GM12878 (cell line): ENCODE data around the gene DENND1A. TPM values are rescaled to one million over a fixed set of nuclear protein-coding genes. Genes with fewer than 3 reads are reported as not detected.

Experiments used
- ATAC-seq: fragments of 200-7000 bp; cut with Tn5 transposase; 3 replicates; pipeline ENCODE4 v1.9.1; 2020; ENCODE audit warnings: mild to moderate bottlenecking, moderate library complexity
- BruUV-seq: library from RNA; stranded (reverse); fragments of 400-500 nt; replicated peaks from 2 replicates; lab custom pipeline; 2021; lab: Mats Ljungman, UMichigan
- CTCF ChIA-PET: fragments of 300-600 bp; sonication (Branson Sonifier 250); formaldehyde crosslinking; extraction: SDS; loops from one replicate; lab custom pipeline; 2021; ENCODE audit warnings: inconsistent platforms; lab: Yijun Ruan, JAX
- POLR2A ChIA-PET: fragments of 350-600 bp; formaldehyde crosslinking; extraction: SDS; loops from one replicate; lab custom pipeline; 2021; ENCODE audit warnings: inconsistent platforms; lab: Charles Lee
- RAD21 ChIA-PET: fragments of 300-600 bp; sonication (Branson Sonifier 250); formaldehyde crosslinking; loops from one replicate; lab custom pipeline; 2023; ENCODE audit warnings: antibody characterized with exemption; ENCODE audit not compliant: unreplicated experiment; lab: Charles Lee
- SMC1A ChIA-PET: fragments of 300-600 bp; sonication (Branson Sonifier 250); formaldehyde crosslinking; loops from one replicate; lab custom pipeline; 2023; ENCODE audit not compliant: unreplicated experiment, uncharacterized antibody; lab: Charles Lee
- DNase-seq: peaks from one replicate; pipeline ENCODE4 v3.0.0-alpha.2; 2011; ENCODE audit warnings: low read depth, low spot score
- FAIRE-seq: peaks from 3 replicates; lab custom pipeline; 2011; peaks lifted over from hg19 to GRCh38; lab: Jason Lieb, UNC
- H2AFZ ChIP-seq: 2 replicates; pipeline ENCODE4 v1.6.0; 2011; ENCODE audit warnings: low read depth, low read length, control low read depth; ENCODE audit not compliant: control insufficient read depth
- H3K27ac ChIP-seq: 2 replicates; pipeline ENCODE4 v1.5.1; 2011; ENCODE audit warnings: control low read depth; ENCODE audit not compliant: control insufficient read depth, insufficient read depth
- H3K27me3 ChIP-seq, 2 experiments: replicated peaks in 1 of 2; 2 replicates each; pipeline versions ENCODE4 v1.6.0 to v1.6.1; 2011; ENCODE audit warnings: low read length in 1 of 2; ENCODE audit not compliant: control insufficient read depth in 2 of 2, insufficient read depth in 2 of 2
- H3K36me3 ChIP-seq, 2 experiments: 2 replicates each; pipeline ENCODE4 v1.5.1; 2011; ENCODE audit warnings: low read length in 1 of 2; ENCODE audit not compliant: control insufficient read depth in 2 of 2, insufficient read depth in 2 of 2
- H3K4me1 ChIP-seq: 2 replicates; pipeline ENCODE4 v1.6.1; 2011; ENCODE audit warnings: mild to moderate bottlenecking, low read length, moderate library complexity, mixed read lengths; ENCODE audit not compliant: control insufficient read depth, insufficient read depth
- H3K4me2 ChIP-seq: 2 replicates; pipeline ENCODE4 v1.6.0; 2011; ENCODE audit warnings: control low read depth; ENCODE audit not compliant: control insufficient read depth, insufficient read depth
- H3K4me3 ChIP-seq: fragments of 200-600 bp; sonication (generic); 2 replicates; pipeline ENCODE4 v1.5.1; 2016
- H3K79me2 ChIP-seq: 2 replicates; pipeline ENCODE4 v1.6.0; 2011; ENCODE audit warnings: low read length; ENCODE audit not compliant: control insufficient read depth, insufficient read depth
- H3K9ac ChIP-seq: 2 replicates; pipeline ENCODE4 v1.8.0; 2011; ENCODE audit warnings: low read length, control low read depth, mixed read lengths; ENCODE audit not compliant: control insufficient read depth, insufficient read depth
- H3K9me3 ChIP-seq: replicated peaks from 3 replicates; pipeline ENCODE4 v1.5.1; 2011; ENCODE audit warnings: mild to moderate bottlenecking, low read length; ENCODE audit not compliant: control insufficient read depth, insufficient read depth
- H4K20me1 ChIP-seq: 2 replicates; pipeline ENCODE4 v1.6.0; 2011; ENCODE audit not compliant: control insufficient read depth, insufficient read depth
- ATF7 ChIP-seq: fragments of 450-650 bp; IDR thresholded peaks from 2 replicates; pipeline ENCODE4 v1.6.1; 2016; ENCODE audit warnings: low read depth, mild to moderate bottlenecking
- BACH1 ChIP-seq: fragments of 450-650 bp; IDR thresholded peaks from 2 replicates; pipeline ENCODE4 v1.6.1; 2017; ENCODE audit warnings: mild to moderate bottlenecking, borderline replicate concordance
- CBX5 ChIP-seq: sonication (generic); IDR thresholded peaks from 2 replicates; pipeline ENCODE4 v1.6.1; 2016; ENCODE audit warnings: low read depth, moderate library complexity, mild to moderate bottlenecking, inconsistent platforms
- EED ChIP-seq: sonication (generic); IDR thresholded peaks from 2 replicates; pipeline ENCODE4 v1.6.1; 2016; ENCODE audit warnings: antibody characterized with exemption, low read depth
- MEF2B ChIP-seq: fragments of 450-650 bp; IDR thresholded peaks from 2 replicates; pipeline ENCODE4 v1.6.1; 2018; ENCODE audit warnings: mild to moderate bottlenecking, moderate library complexity; ENCODE audit not compliant: partially characterized antibody, poor library complexity, severe bottlenecking
- MYC ChIP-seq: IDR thresholded peaks from 2 replicates; pipeline ENCODE4 v1.6.1; 2011; ENCODE audit warnings: mild to moderate bottlenecking, low read length, moderate library complexity, inconsistent platforms; ENCODE audit not compliant: insufficient read depth, insufficient replicate concordance, insufficient read length, severe bottlenecking
- NFIC ChIP-seq: IDR thresholded peaks from 2 replicates; pipeline ENCODE4 v1.6.1; 2012; ENCODE audit warnings: low read depth, mild to moderate bottlenecking, inconsistent platforms, low read length, moderate library complexity
- NR2F1 ChIP-seq: fragments of 450-650 bp; conservative IDR thresholded peaks from 2 replicates; pipeline ENCODE4 v1.6.1; 2017; ENCODE audit warnings: mild to moderate bottlenecking
- RAD51 ChIP-seq: fragments of 450-650 bp; IDR thresholded peaks from 2 replicates; pipeline ENCODE4 v1.6.1; 2016; ENCODE audit warnings: moderate library complexity, mild to moderate bottlenecking, inconsistent platforms
- SMC3 ChIP-seq: IDR thresholded peaks from 2 replicates; pipeline ENCODE4 v1.6.1; 2011; ENCODE audit warnings: low read length, improper control_type of control experiment, borderline replicate concordance
- WRNIP1 ChIP-seq: IDR thresholded peaks from 2 replicates; pipeline ENCODE4 v1.6.1; 2011; ENCODE audit warnings: low read depth, low read length, improper control_type of control experiment, borderline replicate concordance
- ZNF207 ChIP-seq: fragments of 450-650 bp; IDR thresholded peaks from 2 replicates; pipeline ENCODE4 v1.6.1; 2014; ENCODE audit warnings: antibody characterized with exemption, mild to moderate bottlenecking, borderline replicate concordance
- WGBS: methylation state at CpG from one replicate; pipeline ENCODE4 v1.1.6; 2016; ENCODE audit warnings: low lambda C conversion rate; ENCODE audit not compliant: insufficient replicate concordance, insufficient coverage; ENCODE audit errors: missing lambda C conversion rate; 5-methylcytosine and 5-hydroxymethylcytosine counted together
- in situ Hi-C: fragments of 300-500 bp; cut with MboI; formaldehyde crosslinking; loops from 9 replicates; pipeline ENCODE4 v1.14.3; 2018; ENCODE audit warnings: mixed read lengths
- intact Hi-C: fragments of 100-400 bp; cut with micrococcal nuclease; formaldehyde crosslinking; loops from one replicate; pipeline ENCODE4 v1.14.2; 2022; ENCODE audit not compliant: unreplicated experiment
- polyA plus RNA-seq, 11 experiments: library from polyadenylated mRNA; depleted of rRNA in 4 of 11; unstranded in 6 of 11; stranded (reverse) in 5 of 11; fragments of >200 nt; fragmentation: Nextera tagmentation in 4 of 11; fragmentation: Illumina TruSeq in 1 of 11; extraction: Ambion mirVana in 4 of 11; extraction: Trizol in 1 of 11; gene quantifications; 1 replicate in 1 of 11; 2 replicates in 10 of 11; pipeline versions ENCODE4 v1.2.1 to v1.2.3, GENCODE V29; 2011 to 2016; ENCODE audit warnings: inconsistent platforms in 2 of 11, missing spikeins in 2 of 11, low read depth in 1 of 11
- total RNA-seq, 4 experiments: library from RNA; depleted of rRNA in 3 of 4; stranded (reverse); fragments of >200 nt in 3 of 4; fragmentation: Illumina TruSeq in 1 of 4; extraction: Trizol in 1 of 4; gene quantifications; 2 replicates each; pipeline versions ENCODE4 v1.2.1 to v1.2.3, GENCODE V29; 2013 to 2021
- TF ChIP-seq, protein P1 (sequence below): fragments of 450-650 bp; IDR thresholded peaks from 2 replicates; pipeline ENCODE4 v1.6.1; 2017; ENCODE audit warnings: borderline replicate concordance
- TF ChIP-seq, protein P2 (sequence below): fragments of 450-650 bp; IDR thresholded peaks from 2 replicates; pipeline ENCODE4 v1.6.1; 2016; ENCODE audit warnings: mild to moderate bottlenecking
- TF ChIP-seq, protein P3 (sequence below): fragments of 450-650 bp; IDR thresholded peaks from 2 replicates; pipeline ENCODE4 v1.6.1; 2016; ENCODE audit warnings: mild to moderate bottlenecking, moderate library complexity, borderline replicate concordance

DENND1A gene
- total and polyA plus RNA-seq, 10 of the 15 experiments (the other 5 are each of a cell fraction or from before 2014, with no cell fraction given), result 14.1 to 48.6 (median 35.2) TPM

DNA sequence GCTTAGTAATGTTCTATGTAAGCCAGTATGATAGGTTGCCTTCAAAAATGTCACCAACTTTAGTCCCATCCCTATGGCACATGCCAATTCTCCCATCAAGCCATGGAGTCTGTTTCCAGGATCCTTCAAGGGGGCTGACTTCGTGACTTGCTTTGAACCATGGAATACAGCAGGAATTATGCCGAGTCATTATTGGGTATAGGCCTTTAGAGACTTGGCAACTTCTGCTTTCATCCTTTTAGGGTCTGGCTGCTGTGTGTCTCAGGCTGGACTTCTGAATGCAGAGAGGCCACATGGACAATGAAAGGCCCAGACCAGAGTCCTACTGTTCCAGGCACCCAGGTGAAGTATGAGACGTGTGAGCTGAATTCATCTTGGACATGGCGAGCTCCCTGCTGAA is 109.8 kb downstream of the DENND1A start:
- no peaks in the 10 kb centered on the region for H3K27me3 ChIP-seq
- POLR2A ChIA-PET, result no interaction called here
- H3K27ac ChIP-seq, result no peak overlapping the region
- no peak for FAIRE-seq
- CTCF ChIA-PET, result no interaction called here
- TF ChIP-seq, protein P1, sequence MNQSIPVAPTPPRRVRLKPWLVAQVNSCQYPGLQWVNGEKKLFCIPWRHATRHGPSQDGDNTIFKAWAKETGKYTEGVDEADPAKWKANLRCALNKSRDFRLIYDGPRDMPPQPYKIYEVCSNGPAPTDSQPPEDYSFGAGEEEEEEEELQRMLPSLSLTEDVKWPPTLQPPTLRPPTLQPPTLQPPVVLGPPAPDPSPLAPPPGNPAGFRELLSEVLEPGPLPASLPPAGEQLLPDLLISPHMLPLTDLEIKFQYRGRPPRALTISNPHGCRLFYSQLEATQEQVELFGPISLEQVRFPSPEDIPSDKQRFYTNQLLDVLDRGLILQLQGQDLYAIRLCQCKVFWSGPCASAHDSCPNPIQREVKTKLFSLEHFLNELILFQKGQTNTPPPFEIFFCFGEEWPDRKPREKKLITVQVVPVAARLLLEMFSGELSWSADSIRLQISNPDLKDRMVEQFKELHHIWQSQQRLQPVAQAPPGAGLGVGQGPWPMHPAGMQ, result no peak
- TF ChIP-seq RAD51 (no peak), ZNF207 (no peak), MEF2B (no peak), CBX5 (no peak), BACH1 (no peak), SMC3 (no peak), ATF7 (no peak), NR2F1 (no peak), NFIC (no peak), WRNIP1 (no peak), MYC (no peak), EED (no peak)
- TF ChIP-seq, protein P2, sequence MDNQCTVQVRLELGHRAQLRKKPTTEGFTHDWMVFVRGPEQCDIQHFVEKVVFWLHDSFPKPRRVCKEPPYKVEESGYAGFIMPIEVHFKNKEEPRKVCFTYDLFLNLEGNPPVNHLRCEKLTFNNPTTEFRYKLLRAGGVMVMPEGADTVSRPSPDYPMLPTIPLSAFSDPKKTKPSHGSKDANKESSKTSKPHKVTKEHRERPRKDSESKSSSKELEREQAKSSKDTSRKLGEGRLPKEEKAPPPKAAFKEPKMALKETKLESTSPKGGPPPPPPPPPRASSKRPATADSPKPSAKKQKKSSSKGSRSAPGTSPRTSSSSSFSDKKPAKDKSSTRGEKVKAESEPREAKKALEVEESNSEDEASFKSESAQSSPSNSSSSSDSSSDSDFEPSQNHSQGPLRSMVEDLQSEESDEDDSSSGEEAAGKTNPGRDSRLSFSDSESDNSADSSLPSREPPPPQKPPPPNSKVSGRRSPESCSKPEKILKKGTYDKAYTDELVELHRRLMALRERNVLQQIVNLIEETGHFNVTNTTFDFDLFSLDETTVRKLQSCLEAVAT, result no peak
- TF ChIP-seq, protein P3, sequence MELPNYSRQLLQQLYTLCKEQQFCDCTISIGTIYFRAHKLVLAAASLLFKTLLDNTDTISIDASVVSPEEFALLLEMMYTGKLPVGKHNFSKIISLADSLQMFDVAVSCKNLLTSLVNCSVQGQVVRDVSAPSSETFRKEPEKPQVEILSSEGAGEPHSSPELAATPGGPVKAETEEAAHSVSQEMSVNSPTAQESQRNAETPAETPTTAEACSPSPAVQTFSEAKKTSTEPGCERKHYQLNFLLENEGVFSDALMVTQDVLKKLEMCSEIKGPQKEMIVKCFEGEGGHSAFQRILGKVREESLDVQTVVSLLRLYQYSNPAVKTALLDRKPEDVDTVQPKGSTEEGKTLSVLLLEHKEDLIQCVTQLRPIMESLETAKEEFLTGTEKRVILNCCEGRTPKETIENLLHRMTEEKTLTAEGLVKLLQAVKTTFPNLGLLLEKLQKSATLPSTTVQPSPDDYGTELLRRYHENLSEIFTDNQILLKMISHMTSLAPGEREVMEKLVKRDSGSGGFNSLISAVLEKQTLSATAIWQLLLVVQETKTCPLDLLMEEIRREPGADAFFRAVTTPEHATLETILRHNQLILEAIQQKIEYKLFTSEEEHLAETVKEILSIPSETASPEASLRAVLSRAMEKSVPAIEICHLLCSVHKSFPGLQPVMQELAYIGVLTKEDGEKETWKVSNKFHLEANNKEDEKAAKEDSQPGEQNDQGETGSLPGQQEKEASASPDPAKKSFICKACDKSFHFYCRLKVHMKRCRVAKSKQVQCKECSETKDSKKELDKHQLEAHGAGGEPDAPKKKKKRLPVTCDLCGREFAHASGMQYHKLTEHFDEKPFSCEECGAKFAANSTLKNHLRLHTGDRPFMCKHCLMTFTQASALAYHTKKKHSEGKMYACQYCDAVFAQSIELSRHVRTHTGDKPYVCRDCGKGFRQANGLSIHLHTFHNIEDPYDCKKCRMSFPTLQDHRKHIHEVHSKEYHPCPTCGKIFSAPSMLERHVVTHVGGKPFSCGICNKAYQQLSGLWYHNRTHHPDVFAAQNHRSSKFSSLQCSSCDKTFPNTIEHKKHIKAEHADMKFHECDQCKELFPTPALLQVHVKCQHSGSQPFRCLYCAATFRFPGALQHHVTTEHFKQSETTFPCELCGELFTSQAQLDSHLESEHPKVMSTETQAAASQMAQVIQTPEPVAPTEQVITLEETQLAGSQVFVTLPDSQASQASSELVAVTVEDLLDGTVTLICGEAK, result no peak
- no peak for DNase-seq
- in situ Hi-C loops (no loop called here), intact Hi-C loops (no loop called here)
- 94% methylated on average over 4 of the region's 4 CpGs for WGBS
- no peak overlapping the region for H3K4me2 ChIP-seq
- H3K4me3 ChIP-seq, result no peak overlapping the region
- no TSS peak for BruUV-seq
- H3K4me1 ChIP-seq, result no peaks in the 10 kb centered on the region
- no peaks in the 10 kb centered on the region; the same call in 2 of the 3 replicates for H3K9me3 ChIP-seq
- RAD21 ChIA-PET, result no interaction called here
- no peaks in the 10 kb centered on the region for H4K20me1 ChIP-seq
- no peaks in the 10 kb centered on the region; the same call in 1 of the 2 replicates for H3K79me2 ChIP-seq
- H3K36me3 ChIP-seq, result 0 out of 4 replicates have a peak, but pooled peaks cover 0 to 2% of the 10 kb centered on the region in 2 experiments
- no peak for ATAC-seq
- no peak overlapping the region for H3K9ac ChIP-seq
- no peak overlapping the region for H2AFZ ChIP-seq
- SMC1A ChIA-PET, result interaction anchor here (1.3 to 1.7 kb wide), 2 partner anchors 11 to 23 kb away, joined by 3 to 5 read pairs; no protein-coding TSS in a partner anchor
